Coronary artery (tissue), 2 donors: ENCODE measurements around the gene DRAM2.

Source experiments
- DNase-seq: peaks from one replicate; pipeline ENCODE4 v3.0.0-alpha.2; 2017; ENCODE audit warnings: low spot score
- H3K27ac ChIP-seq, 2 donors: fragments of 200-600 bp; sonication (generic); one replicate each; pipeline ENCODE4 v1.5.1; 2016 to 2019
- H3K4me3 ChIP-seq: fragments of 200-600 bp; sonication (generic); 2 replicates; pipeline ENCODE4 v1.5.1; 2016; ENCODE audit warnings: mild to moderate bottlenecking, moderate library complexity
- TF ChIP-seq, protein P1 (sequence below): fragments of 200-600 bp; sonication (generic); IDR thresholded peaks from one replicate; pipeline ENCODE4 v1.5.1; 2019; ENCODE audit warnings: antibody characterized with exemption

DRAM2 gene

DNA sequence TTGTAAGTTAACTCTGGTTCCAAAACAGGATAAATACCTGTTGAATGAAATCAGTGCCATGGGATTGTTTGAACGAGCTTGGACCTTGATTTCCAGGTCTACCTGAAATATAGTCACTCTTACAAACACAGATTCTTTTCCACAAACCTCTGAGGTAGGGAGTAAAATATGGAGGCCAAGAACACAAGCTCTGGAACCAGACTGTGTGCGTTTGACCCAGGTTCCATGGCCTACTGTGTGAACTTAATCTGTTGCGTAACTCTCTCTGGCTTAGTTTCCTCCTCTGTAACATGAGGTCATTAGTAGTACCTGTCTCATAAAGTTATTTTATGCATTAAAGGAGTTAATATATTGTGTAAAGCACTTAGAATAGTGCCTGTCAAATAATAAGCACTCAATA, 35.5 kb upstream of the DRAM2 start:
- DNase-seq: no peak
- H3K27ac ChIP-seq: no peak overlapping the region
- no peak overlapping the region for H3K4me3 ChIP-seq
- TF ChIP-seq, protein P1, sequence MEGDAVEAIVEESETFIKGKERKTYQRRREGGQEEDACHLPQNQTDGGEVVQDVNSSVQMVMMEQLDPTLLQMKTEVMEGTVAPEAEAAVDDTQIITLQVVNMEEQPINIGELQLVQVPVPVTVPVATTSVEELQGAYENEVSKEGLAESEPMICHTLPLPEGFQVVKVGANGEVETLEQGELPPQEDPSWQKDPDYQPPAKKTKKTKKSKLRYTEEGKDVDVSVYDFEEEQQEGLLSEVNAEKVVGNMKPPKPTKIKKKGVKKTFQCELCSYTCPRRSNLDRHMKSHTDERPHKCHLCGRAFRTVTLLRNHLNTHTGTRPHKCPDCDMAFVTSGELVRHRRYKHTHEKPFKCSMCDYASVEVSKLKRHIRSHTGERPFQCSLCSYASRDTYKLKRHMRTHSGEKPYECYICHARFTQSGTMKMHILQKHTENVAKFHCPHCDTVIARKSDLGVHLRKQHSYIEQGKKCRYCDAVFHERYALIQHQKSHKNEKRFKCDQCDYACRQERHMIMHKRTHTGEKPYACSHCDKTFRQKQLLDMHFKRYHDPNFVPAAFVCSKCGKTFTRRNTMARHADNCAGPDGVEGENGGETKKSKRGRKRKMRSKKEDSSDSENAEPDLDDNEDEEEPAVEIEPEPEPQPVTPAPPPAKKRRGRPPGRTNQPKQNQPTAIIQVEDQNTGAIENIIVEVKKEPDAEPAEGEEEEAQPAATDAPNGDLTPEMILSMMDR: no peak

DNA sequence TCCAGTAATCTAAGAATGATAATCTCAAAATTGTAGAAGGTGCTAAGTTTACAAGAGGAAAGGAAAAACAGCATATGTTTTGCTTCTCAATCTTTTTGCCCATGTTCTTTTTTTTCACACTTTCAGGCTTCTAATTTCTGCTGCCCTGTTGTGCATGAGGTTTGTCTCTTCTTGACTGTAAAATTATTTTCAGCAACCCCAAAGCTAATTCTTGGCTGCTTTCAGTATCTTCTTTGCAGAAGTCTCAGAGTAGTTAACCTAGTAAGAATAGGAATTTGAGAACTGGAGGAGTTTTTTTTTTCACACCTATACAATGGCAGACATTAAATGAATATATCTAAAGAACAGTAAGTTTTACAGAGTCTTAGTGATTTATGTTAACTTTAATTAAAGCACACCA, 34.2 kb upstream of the DRAM2 start:
- no peak for DNase-seq
- Histone ChIP-seq H3K4me3 (no peak overlapping the region), H3K27ac (no peak overlapping the region)
- TF ChIP-seq, protein P1: no peak

DNA sequence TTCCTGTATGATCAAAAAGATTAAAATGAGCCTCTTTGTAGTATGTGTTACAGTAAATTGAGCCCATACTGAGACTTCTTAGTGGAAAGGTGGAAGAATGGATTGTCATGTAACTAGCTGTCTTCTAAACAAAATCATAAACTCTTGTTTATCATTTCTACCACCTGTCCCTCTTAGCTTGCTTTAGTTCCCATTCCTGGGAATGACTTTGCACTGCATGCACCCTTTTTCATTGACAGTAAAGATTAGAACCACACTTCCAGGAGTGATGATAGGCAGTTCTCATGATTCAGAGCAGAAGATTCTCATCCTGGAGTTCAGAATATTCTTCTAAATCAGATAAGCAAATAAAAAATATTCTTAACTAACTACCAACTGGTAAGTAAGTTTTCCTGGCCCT, 32.6 kb upstream of the DRAM2 start:
- TF ChIP-seq, protein P1: no peak
- Histone ChIP-seq H3K4me3 (no peak overlapping the region), H3K27ac (no peak overlapping the region)
- no peak for DNase-seq

DNA sequence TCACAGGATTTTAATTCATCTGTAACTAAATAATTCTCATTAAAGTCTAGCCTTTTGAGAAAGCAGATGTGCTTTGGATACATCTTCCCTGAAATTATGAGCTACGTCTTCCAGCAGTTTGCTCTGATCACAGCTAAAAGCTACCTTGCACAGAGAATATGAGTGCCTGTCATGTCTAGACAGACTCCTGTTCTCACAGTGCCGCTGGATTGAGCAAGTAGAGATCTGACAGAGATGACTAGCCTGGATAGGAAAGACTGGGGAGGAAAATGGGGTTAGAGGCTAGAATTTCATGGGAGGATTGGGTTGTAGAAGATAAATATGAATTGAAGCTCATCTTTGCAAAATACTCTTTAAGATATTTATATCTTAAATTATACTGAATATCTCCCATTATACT, 24.3 kb upstream of the DRAM2 start:
- DNase-seq: no peak
- TF ChIP-seq, protein P1: no peak

DNA sequence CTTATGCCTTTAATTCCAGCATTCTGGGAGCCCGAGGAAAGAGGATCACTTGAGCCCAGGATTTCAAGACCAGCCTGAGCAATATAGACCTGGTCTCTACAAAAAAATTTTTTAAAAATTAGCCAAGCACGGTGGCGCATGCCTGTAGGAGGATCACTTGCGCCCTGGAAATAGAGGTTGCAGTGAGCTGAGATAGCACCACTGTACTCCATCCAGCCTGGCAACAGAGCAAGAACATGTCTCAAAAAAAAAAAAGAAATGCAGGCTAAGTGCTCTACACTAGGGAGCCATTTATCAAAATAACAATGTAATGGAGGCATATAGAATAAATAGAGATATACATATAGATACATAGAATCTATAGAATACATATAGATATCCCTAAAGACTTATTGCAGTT, 23.5 kb upstream of the DRAM2 start:
- Histone ChIP-seq H3K4me3 (no peak overlapping the region), H3K27ac (no peak overlapping the region)
- no peak for DNase-seq
- TF ChIP-seq, protein P1: no peak

More for the DNA sequence above, 24.3 kb upstream of the DRAM2 start:
- Histone ChIP-seq H3K4me3 (no peak overlapping the region), H3K27ac (no peak overlapping the region)

DNA sequence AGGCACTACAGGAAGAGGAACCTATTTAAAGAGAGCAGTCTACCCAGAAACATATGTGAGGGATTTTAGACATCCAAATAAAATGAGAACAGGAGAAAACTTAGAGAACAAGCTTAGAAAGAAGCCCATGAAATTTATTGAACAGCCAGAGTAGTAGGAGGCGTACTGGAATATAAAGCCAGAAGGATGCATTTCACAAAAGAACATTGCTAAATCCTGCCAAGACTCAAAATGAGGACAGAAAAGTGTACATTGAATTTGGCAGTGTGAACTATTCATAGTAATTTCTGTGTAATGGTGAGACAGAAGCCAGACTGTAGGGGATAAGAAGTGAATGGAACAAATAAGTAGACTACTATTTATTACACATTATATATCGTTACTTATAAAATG, 22.6 kb upstream of the DRAM2 start:
- TF ChIP-seq, protein P1: no peak
- Histone ChIP-seq H3K27ac (no peak overlapping the region), H3K4me3 (no peak overlapping the region)
- no peak for DNase-seq

DNA sequence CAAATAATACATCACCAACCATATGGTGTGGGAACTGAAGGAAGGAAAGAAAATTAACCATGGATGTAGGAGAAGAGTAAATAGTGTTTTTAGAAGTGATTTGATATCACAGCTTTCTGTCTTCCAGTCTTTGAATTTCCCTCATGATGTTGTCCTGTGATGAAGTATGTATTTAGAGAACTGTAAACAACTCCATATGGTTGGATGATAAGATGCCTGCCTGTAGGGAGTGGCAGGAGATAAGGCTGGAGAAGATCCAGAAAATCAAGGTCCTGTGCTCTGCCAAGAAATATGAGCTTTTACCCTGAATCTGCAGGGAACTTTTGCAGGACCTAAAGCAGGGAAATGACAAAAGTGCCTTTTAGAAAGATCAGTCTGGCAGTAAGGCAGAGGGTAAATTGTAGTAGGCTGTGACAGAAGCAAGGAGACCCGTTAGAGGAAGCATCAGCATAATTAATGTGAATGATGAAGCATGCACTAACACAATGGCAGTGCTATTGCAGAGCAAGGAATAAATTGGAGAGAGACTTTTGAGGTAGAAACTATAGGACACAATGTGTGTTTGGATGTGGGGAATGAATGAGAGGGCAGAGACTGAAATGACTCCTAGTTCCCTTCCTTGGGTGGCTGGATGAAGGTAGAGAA, 22.1 kb upstream of the DRAM2 start:
- Histone ChIP-seq H3K27ac (no peak overlapping the region), H3K4me3 (no peak overlapping the region)
- DNase-seq: no peak
- TF ChIP-seq, protein P1: no peak
